K562 (cell line): Measurements from ENCODE around the gene UBXN2A. TPM values are rescaled to one million over a fixed set of nuclear protein-coding genes. Genes with fewer than 3 reads are reported as not detected.

Experiments used
- NFE2 ChIP-seq: IDR thresholded peaks from 2 replicates; pipeline ENCODE4 v1.6.1; 2014; ENCODE audit warnings: antibody characterized with exemption, low read depth
- TAF15 ChIP-seq: fragments of 200-400 bp; formaldehyde crosslinking; IDR thresholded peaks from 2 replicates; pipeline ENCODE4 v1.6.1; 2017; ENCODE audit warnings: mild to moderate bottlenecking, low read depth, low read length, moderate library complexity
- polyA plus RNA-seq, 8 experiments: library from polyadenylated mRNA; depleted of rRNA in 4 of 8; stranded (reverse) in 5 of 8; unstranded in 3 of 8; fragments of >200 nt; fragmentation: Nextera tagmentation in 2 of 8; fragmentation: Illumina TruSeq in 1 of 8; extraction: Ambion mirVana in 2 of 8; extraction: Trizol in 1 of 8; gene quantifications; 2 replicates each; pipeline versions ENCODE4 v1.2.1 to v1.2.3, GENCODE V29; 2011 to 2014; ENCODE audit warnings: inconsistent platforms in 1 of 8, missing spikeins in 1 of 8
- total RNA-seq, 7 experiments: library from RNA; depleted of rRNA in 6 of 7; stranded (reverse); fragments of >200 nt in 6 of 7; fragmentation: Illumina TruSeq in 2 of 7; extraction: Trizol in 2 of 7; gene quantifications; 2 replicates each; pipeline versions ENCODE4 v1.2.1 to v1.2.3, GENCODE V29; 2011 to 2021; ENCODE audit warnings: low replicate concordance in 1 of 7
- TF ChIP-seq, protein P1 (sequence below): fragments of 200-600 bp; sonication (generic); IDR thresholded peaks from one replicate; pipeline ENCODE4 v1.6.1; 2012; ENCODE audit warnings: mild to moderate bottlenecking, low read depth, low read length, inconsistent platforms
- TF ChIP-seq, protein P2 (sequence below): fragments of 250-450 bp; sonication (Bioruptor Pico); IDR thresholded peaks from 2 replicates; pipeline ENCODE4 v1.9.0; 2021; ENCODE audit warnings: mild to moderate bottlenecking, inconsistent platforms

The UBXN2A gene
- total and polyA plus RNA-seq, 9 of the 15 experiments (the other 6 are each of a cell fraction or from before 2014, with no cell fraction given) = 3.4 to 25.6 (median 16.0) TPM

DNA sequence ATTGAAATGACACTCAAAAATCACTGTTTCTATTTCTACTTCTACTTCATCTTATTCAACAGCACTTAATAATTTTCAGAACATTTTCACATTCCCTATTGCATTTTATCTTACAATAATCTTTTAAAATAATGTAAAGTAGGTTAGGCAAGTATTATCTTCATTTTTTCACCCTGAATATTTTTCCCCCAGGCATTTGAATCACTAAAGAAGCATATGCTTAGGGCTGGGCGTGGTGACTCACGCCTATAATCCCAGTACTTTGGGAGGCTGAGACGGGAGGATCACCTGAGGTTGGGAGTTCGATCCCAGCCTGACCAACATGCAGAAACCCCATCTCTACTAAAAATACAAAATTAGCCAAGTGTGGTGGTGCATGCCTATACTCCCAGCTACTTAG lies 100.2 kb downstream of the UBXN2A start (continued):
- TF ChIP-seq, protein P1, sequence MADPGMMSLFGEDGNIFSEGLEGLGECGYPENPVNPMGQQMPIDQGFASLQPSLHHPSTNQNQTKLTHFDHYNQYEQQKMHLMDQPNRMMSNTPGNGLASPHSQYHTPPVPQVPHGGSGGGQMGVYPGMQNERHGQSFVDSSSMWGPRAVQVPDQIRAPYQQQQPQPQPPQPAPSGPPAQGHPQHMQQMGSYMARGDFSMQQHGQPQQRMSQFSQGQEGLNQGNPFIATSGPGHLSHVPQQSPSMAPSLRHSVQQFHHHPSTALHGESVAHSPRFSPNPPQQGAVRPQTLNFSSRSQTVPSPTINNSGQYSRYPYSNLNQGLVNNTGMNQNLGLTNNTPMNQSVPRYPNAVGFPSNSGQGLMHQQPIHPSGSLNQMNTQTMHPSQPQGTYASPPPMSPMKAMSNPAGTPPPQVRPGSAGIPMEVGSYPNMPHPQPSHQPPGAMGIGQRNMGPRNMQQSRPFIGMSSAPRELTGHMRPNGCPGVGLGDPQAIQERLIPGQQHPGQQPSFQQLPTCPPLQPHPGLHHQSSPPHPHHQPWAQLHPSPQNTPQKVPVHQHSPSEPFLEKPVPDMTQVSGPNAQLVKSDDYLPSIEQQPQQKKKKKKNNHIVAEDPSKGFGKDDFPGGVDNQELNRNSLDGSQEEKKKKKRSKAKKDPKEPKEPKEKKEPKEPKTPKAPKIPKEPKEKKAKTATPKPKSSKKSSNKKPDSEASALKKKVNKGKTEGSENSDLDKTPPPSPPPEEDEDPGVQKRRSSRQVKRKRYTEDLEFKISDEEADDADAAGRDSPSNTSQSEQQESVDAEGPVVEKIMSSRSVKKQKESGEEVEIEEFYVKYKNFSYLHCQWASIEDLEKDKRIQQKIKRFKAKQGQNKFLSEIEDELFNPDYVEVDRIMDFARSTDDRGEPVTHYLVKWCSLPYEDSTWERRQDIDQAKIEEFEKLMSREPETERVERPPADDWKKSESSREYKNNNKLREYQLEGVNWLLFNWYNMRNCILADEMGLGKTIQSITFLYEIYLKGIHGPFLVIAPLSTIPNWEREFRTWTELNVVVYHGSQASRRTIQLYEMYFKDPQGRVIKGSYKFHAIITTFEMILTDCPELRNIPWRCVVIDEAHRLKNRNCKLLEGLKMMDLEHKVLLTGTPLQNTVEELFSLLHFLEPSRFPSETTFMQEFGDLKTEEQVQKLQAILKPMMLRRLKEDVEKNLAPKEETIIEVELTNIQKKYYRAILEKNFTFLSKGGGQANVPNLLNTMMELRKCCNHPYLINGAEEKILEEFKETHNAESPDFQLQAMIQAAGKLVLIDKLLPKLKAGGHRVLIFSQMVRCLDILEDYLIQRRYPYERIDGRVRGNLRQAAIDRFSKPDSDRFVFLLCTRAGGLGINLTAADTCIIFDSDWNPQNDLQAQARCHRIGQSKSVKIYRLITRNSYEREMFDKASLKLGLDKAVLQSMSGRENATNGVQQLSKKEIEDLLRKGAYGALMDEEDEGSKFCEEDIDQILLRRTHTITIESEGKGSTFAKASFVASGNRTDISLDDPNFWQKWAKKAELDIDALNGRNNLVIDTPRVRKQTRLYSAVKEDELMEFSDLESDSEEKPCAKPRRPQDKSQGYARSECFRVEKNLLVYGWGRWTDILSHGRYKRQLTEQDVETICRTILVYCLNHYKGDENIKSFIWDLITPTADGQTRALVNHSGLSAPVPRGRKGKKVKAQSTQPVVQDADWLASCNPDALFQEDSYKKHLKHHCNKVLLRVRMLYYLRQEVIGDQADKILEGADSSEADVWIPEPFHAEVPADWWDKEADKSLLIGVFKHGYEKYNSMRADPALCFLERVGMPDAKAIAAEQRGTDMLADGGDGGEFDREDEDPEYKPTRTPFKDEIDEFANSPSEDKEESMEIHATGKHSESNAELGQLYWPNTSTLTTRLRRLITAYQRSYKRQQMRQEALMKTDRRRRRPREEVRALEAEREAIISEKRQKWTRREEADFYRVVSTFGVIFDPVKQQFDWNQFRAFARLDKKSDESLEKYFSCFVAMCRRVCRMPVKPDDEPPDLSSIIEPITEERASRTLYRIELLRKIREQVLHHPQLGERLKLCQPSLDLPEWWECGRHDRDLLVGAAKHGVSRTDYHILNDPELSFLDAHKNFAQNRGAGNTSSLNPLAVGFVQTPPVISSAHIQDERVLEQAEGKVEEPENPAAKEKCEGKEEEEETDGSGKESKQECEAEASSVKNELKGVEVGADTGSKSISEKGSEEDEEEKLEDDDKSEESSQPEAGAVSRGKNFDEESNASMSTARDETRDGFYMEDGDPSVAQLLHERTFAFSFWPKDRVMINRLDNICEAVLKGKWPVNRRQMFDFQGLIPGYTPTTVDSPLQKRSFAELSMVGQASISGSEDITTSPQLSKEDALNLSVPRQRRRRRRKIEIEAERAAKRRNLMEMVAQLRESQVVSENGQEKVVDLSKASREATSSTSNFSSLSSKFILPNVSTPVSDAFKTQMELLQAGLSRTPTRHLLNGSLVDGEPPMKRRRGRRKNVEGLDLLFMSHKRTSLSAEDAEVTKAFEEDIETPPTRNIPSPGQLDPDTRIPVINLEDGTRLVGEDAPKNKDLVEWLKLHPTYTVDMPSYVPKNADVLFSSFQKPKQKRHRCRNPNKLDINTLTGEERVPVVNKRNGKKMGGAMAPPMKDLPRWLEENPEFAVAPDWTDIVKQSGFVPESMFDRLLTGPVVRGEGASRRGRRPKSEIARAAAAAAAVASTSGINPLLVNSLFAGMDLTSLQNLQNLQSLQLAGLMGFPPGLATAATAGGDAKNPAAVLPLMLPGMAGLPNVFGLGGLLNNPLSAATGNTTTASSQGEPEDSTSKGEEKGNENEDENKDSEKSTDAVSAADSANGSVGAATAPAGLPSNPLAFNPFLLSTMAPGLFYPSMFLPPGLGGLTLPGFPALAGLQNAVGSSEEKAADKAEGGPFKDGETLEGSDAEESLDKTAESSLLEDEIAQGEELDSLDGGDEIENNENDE = no peak
- no peak for TF ChIP-seq NFE2
- TF ChIP-seq TAF15 = no peak
- TF ChIP-seq, protein P2, sequence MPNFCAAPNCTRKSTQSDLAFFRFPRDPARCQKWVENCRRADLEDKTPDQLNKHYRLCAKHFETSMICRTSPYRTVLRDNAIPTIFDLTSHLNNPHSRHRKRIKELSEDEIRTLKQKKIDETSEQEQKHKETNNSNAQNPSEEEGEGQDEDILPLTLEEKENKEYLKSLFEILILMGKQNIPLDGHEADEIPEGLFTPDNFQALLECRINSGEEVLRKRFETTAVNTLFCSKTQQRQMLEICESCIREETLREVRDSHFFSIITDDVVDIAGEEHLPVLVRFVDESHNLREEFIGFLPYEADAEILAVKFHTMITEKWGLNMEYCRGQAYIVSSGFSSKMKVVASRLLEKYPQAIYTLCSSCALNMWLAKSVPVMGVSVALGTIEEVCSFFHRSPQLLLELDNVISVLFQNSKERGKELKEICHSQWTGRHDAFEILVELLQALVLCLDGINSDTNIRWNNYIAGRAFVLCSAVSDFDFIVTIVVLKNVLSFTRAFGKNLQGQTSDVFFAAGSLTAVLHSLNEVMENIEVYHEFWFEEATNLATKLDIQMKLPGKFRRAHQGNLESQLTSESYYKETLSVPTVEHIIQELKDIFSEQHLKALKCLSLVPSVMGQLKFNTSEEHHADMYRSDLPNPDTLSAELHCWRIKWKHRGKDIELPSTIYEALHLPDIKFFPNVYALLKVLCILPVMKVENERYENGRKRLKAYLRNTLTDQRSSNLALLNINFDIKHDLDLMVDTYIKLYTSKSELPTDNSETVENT = no peak
